GM19455 (cell line): ENCODE measurements around the gene MYOCOS.
A peak's percentile ranks its signal among the peaks of the same experiment; 100 is the strongest.

Experiments
- ATAC-seq: cut with Tn5 transposase; IDR thresholded peaks from one replicate; pipeline ENCODE4 v1.9.1; 2021; ENCODE audit not compliant: unreplicated experiment

The MYOCOS gene

DNA sequence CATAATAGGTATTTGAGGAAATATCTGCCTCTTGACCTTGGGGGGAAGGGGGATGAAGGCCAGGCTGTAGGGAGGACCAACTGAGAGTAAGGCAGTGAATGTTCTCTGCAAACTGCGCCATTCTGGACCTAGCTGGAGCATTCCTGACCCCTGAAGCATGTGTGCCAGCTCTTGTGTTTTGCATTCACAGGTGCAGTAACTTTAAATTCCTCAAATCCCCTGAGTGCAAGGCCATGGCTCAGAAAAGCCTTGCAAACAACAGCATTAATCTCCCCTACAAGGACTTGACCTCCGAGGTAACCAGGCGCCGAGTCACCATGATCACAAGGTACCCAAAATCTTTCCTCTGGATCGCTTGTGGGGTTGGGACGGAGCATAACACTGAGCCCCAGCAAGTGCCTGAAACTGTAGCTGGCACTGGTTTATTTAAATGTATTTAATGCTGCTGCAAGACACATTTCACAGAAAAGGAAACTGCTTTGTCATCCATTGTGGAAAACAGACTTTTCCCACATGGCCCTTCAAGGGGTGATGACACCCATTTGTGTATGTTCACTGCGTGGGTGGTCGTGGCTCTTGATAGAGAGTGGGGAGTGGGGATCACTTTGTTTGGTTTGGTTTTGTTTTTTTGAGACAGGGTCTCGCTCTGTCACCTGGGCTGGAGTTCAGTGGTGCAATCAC lies 1.7 kb downstream of the MYOCOS start:
- ATAC-seq, result no peak

DNA sequence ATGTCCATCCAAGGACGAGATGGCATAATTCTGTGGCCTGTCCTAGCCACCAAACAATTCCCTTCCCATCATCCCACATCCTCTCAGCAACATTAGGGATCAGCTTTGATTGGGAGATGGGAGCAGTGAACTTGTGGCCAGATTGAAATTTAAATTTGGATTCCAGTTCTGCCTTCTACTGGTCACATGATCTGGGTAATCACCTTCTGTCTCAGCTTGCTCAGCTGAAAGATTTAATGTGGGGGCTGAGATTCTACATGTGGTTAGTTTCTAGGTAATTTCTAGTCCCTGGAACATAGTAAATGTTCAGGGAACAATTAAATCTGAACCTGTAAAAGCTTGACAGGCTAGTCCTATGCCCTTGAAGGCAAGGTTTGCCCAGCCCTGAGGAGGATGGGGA lies 3.2 kb downstream of the MYOCOS start:
- ATAC-seq, result no peak

DNA sequence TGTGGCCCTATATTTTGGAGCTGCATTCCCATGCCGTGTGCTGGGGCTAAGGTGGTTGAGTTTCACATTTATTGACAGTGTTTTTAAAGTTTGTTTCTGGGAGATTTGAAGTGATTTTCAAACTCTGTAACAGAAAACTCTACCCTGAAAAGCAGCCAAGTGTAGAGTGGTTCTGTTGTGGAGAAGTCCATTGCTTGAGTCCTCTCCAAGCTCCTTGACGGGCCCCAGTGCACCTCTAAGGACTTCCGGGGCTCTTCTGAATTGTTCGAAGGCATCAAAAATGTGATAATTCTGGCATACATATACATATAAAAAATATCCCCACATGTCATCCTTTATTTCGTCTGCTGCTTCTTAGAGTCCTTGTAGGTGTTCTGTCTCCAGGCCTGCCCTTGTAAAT lies 5.0 kb downstream of the MYOCOS start:
- ATAC-seq, result no peak

DNA sequence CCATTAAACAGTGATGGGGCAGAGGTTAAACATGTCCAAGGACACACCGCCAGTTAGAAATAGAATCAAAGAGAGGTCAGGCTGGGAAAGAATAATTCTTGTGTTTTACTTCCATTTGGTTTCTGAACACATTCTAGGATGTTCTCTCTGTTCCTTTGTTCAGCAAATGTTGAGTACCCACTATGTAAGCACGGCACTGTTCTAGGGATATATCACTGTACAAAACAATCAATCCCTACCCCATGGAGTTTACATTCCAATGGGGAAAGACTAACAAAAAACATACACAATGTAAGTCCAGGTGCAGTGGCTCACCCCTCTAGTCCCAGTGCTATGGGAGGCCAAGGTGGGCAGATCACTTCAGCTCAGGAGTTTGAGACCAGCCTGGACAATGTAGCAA lies 6.2 kb downstream of the MYOCOS start:
- ATAC-seq, result no peak

DNA sequence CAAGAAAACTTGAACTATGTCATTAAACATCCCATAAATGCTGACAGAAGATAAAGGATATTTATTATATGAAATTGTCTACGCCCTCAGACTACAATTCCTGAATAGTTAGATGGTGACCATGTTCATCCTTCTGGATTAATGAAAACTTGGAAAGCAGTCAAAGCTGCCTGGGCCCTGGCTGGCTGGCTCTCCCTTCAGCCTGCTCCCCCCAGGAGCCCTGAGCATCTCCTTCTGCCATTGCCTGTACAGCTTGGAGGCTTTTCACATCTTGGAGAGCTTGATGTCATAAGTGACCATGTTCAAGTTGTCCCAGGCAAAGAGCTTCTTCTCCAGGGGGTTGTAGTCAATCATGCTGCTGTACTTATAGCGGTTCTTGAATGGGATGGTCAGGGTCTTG lies 13.6 kb downstream of the MYOCOS start:
- no peak for ATAC-seq

GRCh38 chr1:171636141-171636540 lies 14.1 kb downstream of the MYOCOS start:
- no peak for ATAC-seq

GRCh38 chr1:171637928-171638576 lies 16.0 kb downstream of the MYOCOS start:
- ATAC-seq, result no peak

GRCh38 chr1:171640225-171640624 lies 18.2 kb downstream of the MYOCOS start:
- no peak for ATAC-seq

DNA sequence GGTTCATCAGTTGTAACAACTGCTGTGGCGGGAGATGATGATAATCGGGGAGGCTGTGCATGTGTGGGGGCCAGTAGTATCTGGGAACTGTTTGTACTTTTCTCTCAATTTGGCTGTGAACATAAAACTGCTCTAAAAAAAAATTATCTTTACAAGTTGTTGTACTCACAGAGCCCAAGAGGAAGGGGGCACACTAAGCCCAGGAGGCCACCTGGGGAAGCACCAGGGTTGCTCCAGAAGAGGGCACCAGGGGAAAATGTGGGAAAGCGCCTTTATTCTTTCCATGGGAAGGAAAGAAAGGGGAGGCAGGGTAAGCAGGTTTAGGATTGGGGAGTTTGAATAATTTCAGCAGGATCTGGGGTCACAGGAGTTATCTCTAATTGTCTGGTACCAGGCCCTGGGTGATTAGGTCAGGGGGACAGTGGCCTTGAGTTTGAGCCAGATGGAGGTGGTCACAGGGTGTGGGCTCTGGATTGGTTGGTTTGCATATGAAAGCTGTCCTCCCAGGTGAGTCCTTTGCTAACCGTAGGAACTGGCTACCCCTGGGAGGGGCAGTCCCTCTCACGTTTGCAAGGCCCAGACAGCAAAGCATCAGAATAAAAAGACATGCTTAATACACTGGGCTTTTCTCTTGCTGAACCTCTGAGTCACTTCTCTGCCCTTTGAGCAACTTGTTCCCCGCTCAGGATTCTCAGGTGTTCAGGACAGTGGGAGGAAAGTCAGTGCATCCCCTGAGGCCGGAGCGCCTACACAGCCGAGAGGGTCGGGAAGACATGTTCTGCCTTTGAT lies 19.2 kb downstream of the MYOCOS start:
- no peak for ATAC-seq

DNA sequence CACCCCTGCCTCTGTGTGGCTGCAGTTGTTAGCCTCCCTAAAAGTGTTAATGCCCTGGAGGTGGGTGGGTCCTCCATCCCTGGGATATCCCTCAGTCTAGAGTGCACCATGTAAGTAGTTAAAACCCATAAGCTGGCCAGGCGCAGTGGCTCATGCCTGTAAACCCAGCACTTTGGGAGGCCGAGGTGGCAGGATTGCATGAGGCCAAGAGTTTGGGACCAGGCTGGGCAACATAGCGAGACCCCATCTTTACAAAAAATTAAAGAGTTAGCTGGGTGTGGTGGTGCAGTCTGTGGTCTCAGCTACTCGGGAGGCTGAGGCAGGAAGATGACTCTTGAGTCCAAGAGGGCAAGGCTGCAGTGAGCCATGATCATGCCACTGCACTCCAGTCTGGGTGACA lies 20.2 kb downstream of the MYOCOS start:
- no peak for ATAC-seq

DNA sequence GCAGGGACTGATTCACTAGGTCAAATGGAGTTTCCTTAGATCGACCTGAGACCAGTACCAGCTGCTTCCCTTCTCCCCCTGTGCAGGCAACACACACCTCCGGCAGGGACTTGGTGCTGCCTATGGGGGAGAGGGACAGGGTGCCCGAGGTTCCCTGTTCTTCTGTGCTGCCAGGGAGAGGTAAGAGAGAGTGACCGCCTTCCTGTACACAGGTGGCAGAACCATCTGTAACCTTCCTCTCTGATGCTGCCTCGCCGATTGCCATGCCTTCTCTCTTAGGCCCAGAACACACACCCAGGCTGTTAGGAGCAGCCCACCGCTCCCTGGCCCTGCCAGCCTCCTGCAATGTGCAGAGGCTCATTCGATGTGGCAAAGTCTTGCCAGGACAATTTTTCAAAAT lies 21.1 kb downstream of the MYOCOS start:
- no peak for ATAC-seq

- ATAC-seq, result peak; percentile 77
Observed at GRCh38 chr1:171644805-171645483, 22.9 kb downstream of the MYOCOS start.

DNA sequence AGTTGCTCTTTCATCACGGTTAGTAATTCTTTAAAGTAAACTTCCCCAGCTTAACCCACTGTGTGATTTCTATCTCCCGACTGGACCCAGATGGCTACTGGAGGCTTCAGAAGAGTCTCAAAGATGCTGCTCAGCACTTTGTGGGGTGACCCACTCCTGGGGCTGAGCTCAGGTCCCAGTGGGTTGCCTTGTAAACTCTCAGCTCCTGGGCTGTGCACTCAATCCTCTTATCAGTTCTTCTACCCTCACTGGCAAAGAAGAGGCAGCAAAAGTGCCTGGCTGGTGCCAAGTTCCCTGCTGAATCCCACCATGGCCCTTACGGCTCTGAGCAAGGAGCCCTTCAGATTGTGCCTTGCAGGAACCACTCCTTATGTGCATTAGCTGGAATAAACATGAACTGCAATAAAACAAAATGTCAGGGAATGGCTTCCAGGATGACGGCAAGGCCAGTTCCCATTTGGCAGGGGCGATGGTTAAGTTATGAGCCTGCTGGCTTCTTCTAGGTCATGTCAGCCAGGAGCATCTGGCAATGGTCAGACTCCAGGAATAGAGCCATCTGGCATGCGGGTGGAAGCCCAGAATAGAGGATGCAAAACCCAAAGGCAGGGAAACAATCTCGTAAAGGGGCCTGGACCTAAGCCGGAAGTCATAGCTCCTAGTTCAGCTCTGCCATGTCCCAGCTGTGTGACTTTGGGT lies 23.7 kb downstream of the MYOCOS start:
- ATAC-seq, result no peak

DNA sequence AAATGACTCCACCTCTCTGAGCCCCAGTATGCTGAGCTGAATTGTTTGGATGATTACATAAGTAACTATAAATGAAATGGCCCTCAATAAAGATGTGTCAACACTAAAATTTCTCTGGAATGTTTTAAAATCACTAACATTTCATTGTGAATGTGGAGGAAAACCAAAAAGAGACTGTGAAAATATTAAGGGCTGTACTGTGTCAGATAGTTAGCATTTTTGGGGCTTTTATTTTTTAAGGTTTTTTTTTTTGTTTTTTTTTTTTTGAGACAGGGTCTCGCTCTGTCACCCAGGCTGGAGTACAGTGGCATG lies 24.2 kb downstream of the MYOCOS start:
- no peak for ATAC-seq

DNA sequence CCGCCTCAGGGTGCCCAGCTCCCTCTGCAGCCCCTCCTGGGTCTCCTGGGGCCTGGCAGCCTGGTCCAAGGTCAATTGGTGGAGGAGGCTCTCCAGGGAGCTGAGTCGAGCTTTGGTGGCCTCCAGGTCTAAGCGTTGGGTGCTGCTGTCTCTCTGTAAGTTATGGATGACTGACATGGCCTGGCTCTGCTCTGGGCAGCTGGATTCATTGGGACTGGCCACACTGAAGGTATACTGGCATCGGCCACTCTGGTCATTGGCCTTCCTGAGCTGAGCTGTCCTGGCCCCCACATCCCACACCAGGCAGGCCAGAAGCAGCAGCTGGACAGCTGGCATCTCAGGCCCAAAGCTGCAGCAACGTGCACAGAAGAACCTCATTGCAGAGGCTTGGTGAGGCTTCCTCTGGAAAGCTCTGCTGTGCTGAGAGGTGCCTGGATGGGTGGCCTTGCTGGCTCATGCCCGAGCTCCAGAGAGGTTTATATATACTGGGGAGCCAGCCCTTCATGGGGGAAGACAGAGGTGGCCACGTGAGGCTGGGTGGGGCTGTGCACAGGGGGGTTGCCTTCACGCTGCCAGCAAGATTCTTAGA lies 30.3 kb downstream of the MYOCOS start, which contains the start of gene MYOC:
Gene MYOC, minus strand, starts transcription at position 455 of the 589 bp plus-strand sequence. Its CDS starts 77 bp downstream, at position 378.
- no peak for ATAC-seq

DNA sequence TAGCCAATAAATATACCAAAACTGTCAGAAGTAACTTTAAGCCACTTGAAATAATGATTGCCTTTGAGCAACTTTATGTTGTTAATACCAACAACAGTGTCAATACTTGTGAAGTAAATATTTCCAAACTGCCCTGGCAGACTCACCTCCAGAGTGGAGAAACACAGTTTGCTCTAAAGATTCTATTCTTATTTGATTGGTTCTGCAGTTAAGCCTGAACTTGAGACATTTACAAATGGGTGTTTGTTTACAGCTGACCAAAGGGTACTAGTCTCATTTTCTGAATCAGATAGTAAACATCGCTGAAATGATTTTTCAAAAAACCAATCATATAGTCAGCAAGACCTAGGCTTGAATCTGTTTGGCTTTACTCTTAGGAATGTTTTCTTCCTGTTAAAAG lies 31.8 kb downstream of the MYOCOS start:
- ATAC-seq, result no peak

- no peak for ATAC-seq
Observed at GRCh38 chr1:171654201-171654941, 32.3 kb downstream of the MYOCOS start.

GRCh38 chr1:171654942-171655745 lies 33.1 kb downstream of the MYOCOS start:
- ATAC-seq, result peak; percentile 67

DNA sequence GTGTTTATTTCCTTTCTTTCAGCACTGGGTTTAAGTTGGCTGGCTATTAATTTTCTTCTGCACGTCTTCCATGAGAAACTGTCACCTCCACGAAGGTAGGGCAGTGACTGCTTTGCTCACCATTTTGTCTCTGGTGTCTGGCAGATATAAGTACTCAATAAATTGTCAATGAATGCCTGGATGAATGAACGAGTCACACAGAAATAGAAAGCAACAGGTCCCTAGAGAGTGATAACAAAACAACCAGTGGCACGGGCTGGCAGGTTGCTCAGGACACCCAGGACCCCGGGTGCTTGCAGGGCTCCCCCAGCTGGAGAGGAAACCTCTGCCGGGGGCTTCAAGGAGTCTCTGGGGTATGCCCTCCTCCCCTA lies 33.7 kb downstream of the MYOCOS start:
- no peak for ATAC-seq
